GM12878 (cell line): ENCODE results near the gene PLA2G6. TPM values are rescaled to one million over a fixed set of nuclear protein-coding genes. Genes with fewer than 3 reads are reported as not detected.

Source experiments
- ATAC-seq: fragments of 200-7000 bp; cut with Tn5 transposase; 3 replicates; pipeline ENCODE4 v1.9.1; 2020; ENCODE audit warnings: mild to moderate bottlenecking, moderate library complexity
- BruUV-seq: library from RNA; stranded (reverse); fragments of 400-500 nt; replicated peaks from 2 replicates; lab custom pipeline; 2021; lab: Mats Ljungman, UMichigan
- CTCF ChIA-PET: fragments of 300-600 bp; sonication (Branson Sonifier 250); formaldehyde crosslinking; extraction: SDS; loops from one replicate; lab custom pipeline; 2021; ENCODE audit warnings: inconsistent platforms; lab: Yijun Ruan, JAX
- POLR2A ChIA-PET: fragments of 350-600 bp; formaldehyde crosslinking; extraction: SDS; loops from one replicate; lab custom pipeline; 2021; ENCODE audit warnings: inconsistent platforms; lab: Charles Lee
- RAD21 ChIA-PET: fragments of 300-600 bp; sonication (Branson Sonifier 250); formaldehyde crosslinking; loops from one replicate; lab custom pipeline; 2023; ENCODE audit warnings: antibody characterized with exemption; ENCODE audit not compliant: unreplicated experiment; lab: Charles Lee
- SMC1A ChIA-PET: fragments of 300-600 bp; sonication (Branson Sonifier 250); formaldehyde crosslinking; loops from one replicate; lab custom pipeline; 2023; ENCODE audit not compliant: unreplicated experiment, uncharacterized antibody; lab: Charles Lee
- DNase-seq: peaks from one replicate; pipeline ENCODE4 v3.0.0-alpha.2; 2011; ENCODE audit warnings: low read depth, low spot score
- FAIRE-seq: peaks from 3 replicates; lab custom pipeline; 2011; peaks lifted over from hg19 to GRCh38; lab: Jason Lieb, UNC
- H2AFZ ChIP-seq: 2 replicates; pipeline ENCODE4 v1.6.0; 2011; ENCODE audit warnings: low read depth, low read length, control low read depth; ENCODE audit not compliant: control insufficient read depth
- H3K27ac ChIP-seq: 2 replicates; pipeline ENCODE4 v1.5.1; 2011; ENCODE audit warnings: control low read depth; ENCODE audit not compliant: control insufficient read depth, insufficient read depth
- H3K27me3 ChIP-seq, 2 experiments: replicated peaks in 1 of 2; 2 replicates each; pipeline versions ENCODE4 v1.6.0 to v1.6.1; 2011; ENCODE audit warnings: low read length in 1 of 2; ENCODE audit not compliant: control insufficient read depth in 2 of 2, insufficient read depth in 2 of 2
- H3K36me3 ChIP-seq, 2 experiments: 2 replicates each; pipeline ENCODE4 v1.5.1; 2011; ENCODE audit warnings: low read length in 1 of 2; ENCODE audit not compliant: control insufficient read depth in 2 of 2, insufficient read depth in 2 of 2
- H3K4me1 ChIP-seq: 2 replicates; pipeline ENCODE4 v1.6.1; 2011; ENCODE audit warnings: mild to moderate bottlenecking, low read length, moderate library complexity, mixed read lengths; ENCODE audit not compliant: control insufficient read depth, insufficient read depth
- H3K4me2 ChIP-seq: 2 replicates; pipeline ENCODE4 v1.6.0; 2011; ENCODE audit warnings: control low read depth; ENCODE audit not compliant: control insufficient read depth, insufficient read depth
- H3K4me3 ChIP-seq: fragments of 200-600 bp; sonication (generic); 2 replicates; pipeline ENCODE4 v1.5.1; 2016
- H3K79me2 ChIP-seq: 2 replicates; pipeline ENCODE4 v1.6.0; 2011; ENCODE audit warnings: low read length; ENCODE audit not compliant: control insufficient read depth, insufficient read depth
- H3K9ac ChIP-seq: 2 replicates; pipeline ENCODE4 v1.8.0; 2011; ENCODE audit warnings: low read length, control low read depth, mixed read lengths; ENCODE audit not compliant: control insufficient read depth, insufficient read depth
- H3K9me3 ChIP-seq: replicated peaks from 3 replicates; pipeline ENCODE4 v1.5.1; 2011; ENCODE audit warnings: mild to moderate bottlenecking, low read length; ENCODE audit not compliant: control insufficient read depth, insufficient read depth
- H4K20me1 ChIP-seq: 2 replicates; pipeline ENCODE4 v1.6.0; 2011; ENCODE audit not compliant: control insufficient read depth, insufficient read depth
- ASH2L ChIP-seq: fragments of 300-600, 200-600 bp; sonication (generic); IDR thresholded peaks from 2 replicates; pipeline ENCODE4 v1.6.1; 2017; ENCODE audit warnings: low read depth, mild to moderate bottlenecking, borderline replicate concordance
- BHLHE40 ChIP-seq, 2 experiments: fragments of 450-650 bp in 1 of 2; IDR thresholded peaks; 2 replicates each; pipeline ENCODE4 v1.6.1; 2011 to 2017; ENCODE audit warnings: low read depth in 2 of 2, borderline replicate concordance in 1 of 2, improper control_type of control experiment in 1 of 2, low read length in 1 of 2, mild to moderate bottlenecking in 1 of 2
- ESRRA ChIP-seq: IDR thresholded peaks from 2 replicates; pipeline ENCODE4 v1.6.1; 2012; ENCODE audit warnings: mild to moderate bottlenecking, low read length, improper control_type of control experiment
- HCFC1 ChIP-seq: fragments of 150-350 bp; IDR thresholded peaks from 2 replicates; pipeline ENCODE4 v1.6.1; 2014; ENCODE audit warnings: low read length
- IRF4 ChIP-seq: IDR thresholded peaks from 2 replicates; pipeline ENCODE4 v1.6.1; 2011; ENCODE audit warnings: low read depth, low read length
- POU2F2 ChIP-seq: IDR thresholded peaks from 3 replicates; pipeline ENCODE4 v1.6.1; 2011; ENCODE audit warnings: low read depth, mild to moderate bottlenecking, low read length, borderline replicate concordance
- RBBP5 ChIP-seq: fragments of 200-600 bp; sonication (generic); conservative IDR thresholded peaks from 2 replicates; pipeline ENCODE4 v1.6.1; 2016
- SMAD5 ChIP-seq: IDR thresholded peaks from 2 replicates; pipeline ENCODE4 v1.6.1; 2016; ENCODE audit warnings: antibody characterized with exemption, low read depth
- TCF7 ChIP-seq: IDR thresholded peaks from 2 replicates; pipeline ENCODE4 v1.6.1; 2014; ENCODE audit warnings: antibody characterized with exemption, borderline replicate concordance
- ZBTB33 ChIP-seq: fragments of 450-650 bp; IDR thresholded peaks from 2 replicates; pipeline ENCODE4 v1.6.1; 2017; ENCODE audit warnings: mild to moderate bottlenecking
- ZNF274 ChIP-seq: IDR thresholded peaks from one replicate; pipeline ENCODE4 v1.8.0; 2011; ENCODE audit not compliant: insufficient read length, insufficient read depth
- WGBS: methylation state at CpG from one replicate; pipeline ENCODE4 v1.1.6; 2016; ENCODE audit warnings: low lambda C conversion rate; ENCODE audit not compliant: insufficient replicate concordance, insufficient coverage; ENCODE audit errors: missing lambda C conversion rate; 5-methylcytosine and 5-hydroxymethylcytosine counted together
- in situ Hi-C: fragments of 300-500 bp; cut with MboI; formaldehyde crosslinking; loops from 9 replicates; pipeline ENCODE4 v1.14.3; 2018; ENCODE audit warnings: mixed read lengths
- intact Hi-C: fragments of 100-400 bp; cut with micrococcal nuclease; formaldehyde crosslinking; loops from one replicate; pipeline ENCODE4 v1.14.2; 2022; ENCODE audit not compliant: unreplicated experiment
- polyA plus RNA-seq, 11 experiments: library from polyadenylated mRNA; depleted of rRNA in 4 of 11; unstranded in 6 of 11; stranded (reverse) in 5 of 11; fragments of >200 nt; fragmentation: Nextera tagmentation in 4 of 11; fragmentation: Illumina TruSeq in 1 of 11; extraction: Ambion mirVana in 4 of 11; extraction: Trizol in 1 of 11; gene quantifications; 1 replicate in 1 of 11; 2 replicates in 10 of 11; pipeline versions ENCODE4 v1.2.1 to v1.2.3, GENCODE V29; 2011 to 2016; ENCODE audit warnings: inconsistent platforms in 2 of 11, missing spikeins in 2 of 11, low read depth in 1 of 11
- total RNA-seq, 4 experiments: library from RNA; depleted of rRNA in 3 of 4; stranded (reverse); fragments of >200 nt in 3 of 4; fragmentation: Illumina TruSeq in 1 of 4; extraction: Trizol in 1 of 4; gene quantifications; 2 replicates each; pipeline versions ENCODE4 v1.2.1 to v1.2.3, GENCODE V29; 2013 to 2021

The PLA2G6 gene
- total and polyA plus RNA-seq, 10 of the 15 experiments (the other 5 are each of a cell fraction or from before 2014, with no cell fraction given), result 0.15 to 42.2 (median 15.8) TPM

GRCh38 chr22:38089474-38089851, 92.2 kb downstream of the PLA2G6 start:
- Histone ChIP-seq H3K79me2 (no peaks in the 10 kb centered on the region), H3K9ac (no peak overlapping the region), H3K4me1 (no peaks in the 10 kb centered on the region), H4K20me1 (no peaks in the 10 kb centered on the region), H3K27me3 (no peaks in the 10 kb centered on the region), H3K27ac (no peak overlapping the region), H3K4me3 (no peak overlapping the region), H3K9me3 (no peaks in the 10 kb centered on the region), H3K4me2 (no peak overlapping the region), H2AFZ (no peak overlapping the region), H3K36me3 (no peaks in the 10 kb centered on the region)
- ATAC-seq (no peak), DNase-seq (no peak), FAIRE-seq (no peak)
- TF ChIP-seq RBBP5 (no peak), BHLHE40 (IDR thresholded peaks at IDR 0.05; ENCODE audit: borderline replicate concordance in 1 of 2, low read depth in 2 of 2, low read length in 1 of 2) (no peak)
- CTCF ChIA-PET, result interaction anchor here (1.0 to 1.1 kb wide), 2 partner anchors 12 to 26 kb away, joined by 3 read pairs; no protein-coding TSS in a partner anchor
- BruUV-seq, result no TSS peak
- in situ Hi-C loops (no loop called here), intact Hi-C loops (no loop called here)
- RAD21 ChIA-PET, result interaction anchor here (0.6 kb wide), 1 partner anchor 12 kb away, joined by 4 read pairs; no protein-coding TSS in a partner anchor
- POLR2A ChIA-PET, result no interaction called here
- WGBS, result 81% methylated on average over 27 of the region's 34 CpGs
- SMC1A ChIA-PET, result no interaction called here

GRCh38 chr22:38088629-38089473, 92.8 kb downstream of the PLA2G6 start:
- POLR2A ChIA-PET, result no interaction called here
- 76% methylated on average over 29 of the region's 85 CpGs for WGBS
- no peak for DNase-seq
- Histone ChIP-seq H2AFZ (no peak overlapping the region), H3K4me1 (no peaks in the 10 kb centered on the region), H3K27ac (no peak overlapping the region), H3K79me2 (no peaks in the 10 kb centered on the region), H3K27me3 (no peaks in the 10 kb centered on the region), H4K20me1 (no peaks in the 10 kb centered on the region), H3K9ac (no peak overlapping the region), H3K4me3 (no peak overlapping the region), H3K4me2 (no peak overlapping the region), H3K9me3 (no peaks in the 10 kb centered on the region), H3K36me3 (no peaks in the 10 kb centered on the region)
- in situ Hi-C loops (no loop called here), intact Hi-C loops (no loop called here)
- no peak for ATAC-seq
- SMC1A ChIA-PET, result no interaction called here
- BruUV-seq, result no TSS peak
- CTCF ChIA-PET, result interaction anchor here (1.0 to 1.1 kb wide), 2 partner anchors 13 to 27 kb away, joined by 3 read pairs; no protein-coding TSS in a partner anchor
- RAD21 ChIA-PET, result interaction anchor here (0.6 kb wide), 1 partner anchor 13 kb away, joined by 4 read pairs; no protein-coding TSS in a partner anchor
- FAIRE-seq, result no peak
- TF ChIP-seq TCF7, result no peak
- no peak for TF ChIP-seq ZBTB33
- no peak for TF ChIP-seq IRF4
- TF ChIP-seq ESRRA, result no peak
- no peak for TF ChIP-seq POU2F2
- TF ChIP-seq HCFC1, result no peak
- TF ChIP-seq ZNF274, result no peak
- no peak for TF ChIP-seq ASH2L
- no peak for TF ChIP-seq SMAD5
